HepG2 (cell line): Measurements from ENCODE around the gene ACADSB.

Experiments used
- ATF2 ChIP-seq: sonication (generic); formaldehyde crosslinking; IDR thresholded peaks from 2 replicates; pipeline ENCODE4 v1.4.0; 2020; ENCODE audit warnings: missing genetic modification reagents
- CTCF ChIP-seq: sonication (generic); formaldehyde crosslinking; IDR thresholded peaks from 2 replicates; pipeline ENCODE4 v1.5.0; 2020; ENCODE audit warnings: mild to moderate bottlenecking, missing genetic modification reagents, moderate library complexity
- DNMT1 ChIP-seq: sonication (generic); formaldehyde crosslinking; IDR thresholded peaks from 2 replicates; pipeline ENCODE4 v1.5.1; 2020; ENCODE audit warnings: mild to moderate bottlenecking, missing genetic modification reagents
- DPF2 ChIP-seq: sonication (generic); formaldehyde crosslinking; IDR thresholded peaks from 2 replicates; pipeline ENCODE4 v1.4.0; 2020; ENCODE audit warnings: mild to moderate bottlenecking, low read depth, missing genetic modification reagents, borderline replicate concordance
- FOXM1 ChIP-seq: sonication (generic); formaldehyde crosslinking; IDR thresholded peaks from 2 replicates; pipeline ENCODE4 v1.5.0; 2020; ENCODE audit warnings: missing genetic modification reagents
- MAFK ChIP-seq, 2 experiments: IDR thresholded peaks in 1 of 2; conservative IDR thresholded peaks in 1 of 2; 2 replicates each; pipeline ENCODE4 v1.6.1; 2011; ENCODE audit warnings: improper control_type of control experiment in 2 of 2, low read length in 2 of 2
- RELA ChIP-seq: sonication (generic); formaldehyde crosslinking; IDR thresholded peaks from 2 replicates; pipeline ENCODE4 v1.4.0; 2020; ENCODE audit warnings: missing genetic modification reagents
- REPIN1 ChIP-seq: sonication (generic); formaldehyde crosslinking; IDR thresholded peaks from 2 replicates; pipeline ENCODE4 v1.8.0; 2022; ENCODE audit warnings: missing genetic modification reagents, low read depth, mild to moderate bottlenecking, borderline replicate concordance
- UBTF ChIP-seq: sonication (generic); formaldehyde crosslinking; IDR thresholded peaks from 2 replicates; pipeline ENCODE4 v1.4.0; 2020; ENCODE audit warnings: mild to moderate bottlenecking, missing genetic modification reagents
- ZBTB10 ChIP-seq: sonication (generic); formaldehyde crosslinking; IDR thresholded peaks from 2 replicates; pipeline ENCODE4 v1.4.0; 2020; ENCODE audit warnings: missing genetic modification reagents, borderline replicate concordance

- TF ChIP-seq FOXM1 (no peak), ATF2 (CRISPR knock-in tag) (no peak), DPF2 (CRISPR knock-in tag) (no peak), ZBTB10 (CRISPR knock-in tag) (no peak), CTCF (no peak), DNMT1 (no peak), REPIN1 (no peak), MAFK (conservative IDR thresholded peaks at IDR 0.05 in 1 of 2, IDR thresholded peaks at IDR 0.05 in 1 of 2; ENCODE audit: low read length in 2 of 2) (no peak), RELA (CRISPR knock-in tag) (no peak), UBTF (CRISPR knock-in tag) (no peak)
Observed at GRCh38 chr10:123096452-123096851, 87.6 kb downstream of the ACADSB start.
